Left ventricle myocardium inferior (tissue), 1 donor: ENCODE measurements around the gene FOXN4. TPM values are rescaled to one million over a fixed set of nuclear protein-coding genes. Genes with fewer than 3 reads are reported as not detected.

Experiments
- DNase-seq: peaks from one replicate; pipeline ENCODE4 v3.0.0-alpha.2; 2020
- H3K27ac ChIP-seq: fragments of 200-600 bp; replicated peaks from 2 replicates; pipeline ENCODE4 v1.8.0; 2021
- H3K27me3 ChIP-seq: fragments of 200-600 bp; 2 replicates; pipeline ENCODE4 v1.8.0; 2021; ENCODE audit warnings: low read depth
- H3K36me3 ChIP-seq: fragments of 200-600 bp; 2 replicates; pipeline ENCODE4 v1.8.0; 2021
- H3K4me1 ChIP-seq: fragments of 200-600 bp; 2 replicates; pipeline ENCODE4 v1.8.0; 2021
- H3K4me3 ChIP-seq: fragments of 200-600 bp; 2 replicates; pipeline ENCODE4 v1.8.0; 2021; ENCODE audit warnings: mild to moderate bottlenecking, moderate library complexity
- H3K9me3 ChIP-seq: fragments of 200-600 bp; replicated peaks from 2 replicates; pipeline ENCODE4 v1.8.0; 2021
- intact Hi-C: fragments of 100-400 bp; cut with micrococcal nuclease; formaldehyde crosslinking; loops from one replicate; pipeline ENCODE4 v1.11.0; 2022
- total RNA-seq: library from RNA; stranded (reverse); fragmentation: NEBNext Ultra II Directional; extraction: Animal tissue kit (Norgen Biotek cat#: 25700); gene quantifications from one replicate; pipeline ENCODE4 v1.2.1, GENCODE V29; 2021
- TF ChIP-seq, protein P1 (sequence below): fragments of 200-600 bp; IDR thresholded peaks from 2 replicates; pipeline ENCODE4 v1.8.0; 2021; ENCODE audit warnings: antibody characterized with exemption, mild to moderate bottlenecking, borderline replicate concordance
- donor health status: DM: no; HTN: yes; CAD: no; lungs with severe emphysema.

The FOXN4 gene
- total RNA-seq, 1 donor from 2014 or later: not detected

GRCh38 chr12:109347589-109347988 is 38.5 kb upstream of the FOXN4 start, which contains the start of gene MYO1H:
Gene MYO1H (plus strand): TSS chr12:109347900. CDS start chr12:109347961, 61 bp downstream.
- no peak within 1 kb of the TSS for H3K27ac ChIP-seq
- no peaks in the 10 kb centered on the region for H3K4me1 ChIP-seq
- intact Hi-C loops: no loop called here
- no peaks in the 10 kb centered on the region for H3K36me3 ChIP-seq
- no peak for DNase-seq
- H3K9me3 ChIP-seq: peaks cover 9% of the 10 kb centered on the region
- peaks cover 7% of the 10 kb centered on the region for H3K27me3 ChIP-seq
- TF ChIP-seq, protein P1, sequence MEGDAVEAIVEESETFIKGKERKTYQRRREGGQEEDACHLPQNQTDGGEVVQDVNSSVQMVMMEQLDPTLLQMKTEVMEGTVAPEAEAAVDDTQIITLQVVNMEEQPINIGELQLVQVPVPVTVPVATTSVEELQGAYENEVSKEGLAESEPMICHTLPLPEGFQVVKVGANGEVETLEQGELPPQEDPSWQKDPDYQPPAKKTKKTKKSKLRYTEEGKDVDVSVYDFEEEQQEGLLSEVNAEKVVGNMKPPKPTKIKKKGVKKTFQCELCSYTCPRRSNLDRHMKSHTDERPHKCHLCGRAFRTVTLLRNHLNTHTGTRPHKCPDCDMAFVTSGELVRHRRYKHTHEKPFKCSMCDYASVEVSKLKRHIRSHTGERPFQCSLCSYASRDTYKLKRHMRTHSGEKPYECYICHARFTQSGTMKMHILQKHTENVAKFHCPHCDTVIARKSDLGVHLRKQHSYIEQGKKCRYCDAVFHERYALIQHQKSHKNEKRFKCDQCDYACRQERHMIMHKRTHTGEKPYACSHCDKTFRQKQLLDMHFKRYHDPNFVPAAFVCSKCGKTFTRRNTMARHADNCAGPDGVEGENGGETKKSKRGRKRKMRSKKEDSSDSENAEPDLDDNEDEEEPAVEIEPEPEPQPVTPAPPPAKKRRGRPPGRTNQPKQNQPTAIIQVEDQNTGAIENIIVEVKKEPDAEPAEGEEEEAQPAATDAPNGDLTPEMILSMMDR: no peak
- no peak within 1 kb of the TSS for H3K4me3 ChIP-seq

GRCh38 chr12:109346920-109347319 is 37.8 kb upstream of the FOXN4 start:
- Histone ChIP-seq H3K27me3 (peaks cover 10% of the 10 kb centered on the region), H3K4me3 (no peak overlapping the region), H3K4me1 (no peaks in the 10 kb centered on the region), H3K36me3 (no peaks in the 10 kb centered on the region), H3K27ac (no peak overlapping the region), H3K9me3 (peaks cover 9% of the 10 kb centered on the region)
- TF ChIP-seq, protein P1: no peak
- intact Hi-C loops: no loop called here
- no peak for DNase-seq

DNA sequence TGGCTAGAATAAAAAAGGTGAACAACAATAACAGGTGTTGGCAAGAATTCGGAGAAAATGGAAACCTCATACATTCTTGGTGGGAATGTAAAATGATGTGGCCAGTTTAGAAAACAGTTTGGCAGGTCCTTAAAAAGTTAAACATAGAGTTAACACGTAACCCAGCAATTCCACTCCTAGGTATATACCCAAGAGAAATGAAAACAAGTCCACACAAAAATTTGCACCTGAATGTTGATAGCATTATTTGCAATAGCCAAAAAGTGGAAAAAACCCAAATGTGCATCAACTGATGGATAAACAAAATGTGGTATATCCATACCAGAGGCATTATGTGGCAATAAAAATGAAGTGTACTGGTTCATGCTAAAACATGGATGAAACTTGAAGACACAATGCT is 36.3 kb upstream of the FOXN4 start:
- Histone ChIP-seq H3K27me3 (peaks cover 10% of the 10 kb centered on the region), H3K4me1 (no peaks in the 10 kb centered on the region), H3K27ac (no peak overlapping the region), H3K4me3 (no peak overlapping the region), H3K36me3 (no peaks in the 10 kb centered on the region), H3K9me3 (peaks cover 9% of the 10 kb centered on the region)
- intact Hi-C loops: no loop called here
- DNase-seq: no peak
- TF ChIP-seq, protein P1: no peak

DNA sequence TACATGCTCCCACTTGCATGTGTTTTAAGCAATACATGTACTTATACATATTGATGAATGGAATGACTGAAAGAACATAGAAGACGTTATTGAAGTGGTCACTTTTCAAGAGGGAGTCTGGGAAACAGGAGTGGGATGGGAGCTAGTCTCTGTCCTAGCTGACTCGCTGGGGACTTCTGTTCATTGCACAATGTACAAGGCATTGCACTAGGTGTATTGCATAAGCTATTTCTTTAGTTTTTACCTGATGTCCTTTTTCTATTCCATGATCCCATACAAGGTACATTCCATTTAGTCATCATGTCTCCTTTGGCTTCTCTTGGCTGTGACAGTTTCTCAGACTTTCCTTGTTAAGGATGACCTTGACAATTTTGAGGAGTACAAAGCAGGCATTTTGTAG is 34.6 kb upstream of the FOXN4 start:
- H3K4me1 ChIP-seq: no peaks in the 10 kb centered on the region
- intact Hi-C loops: no loop called here
- H3K27ac ChIP-seq: no peak overlapping the region
- TF ChIP-seq, protein P1: no peak
- no peaks in the 10 kb centered on the region for H3K36me3 ChIP-seq
- H3K27me3 ChIP-seq: peaks cover 7% of the 10 kb centered on the region
- no peak overlapping the region for H3K4me3 ChIP-seq
- no peak for DNase-seq
- peaks cover 9% of the 10 kb centered on the region for H3K9me3 ChIP-seq

DNA sequence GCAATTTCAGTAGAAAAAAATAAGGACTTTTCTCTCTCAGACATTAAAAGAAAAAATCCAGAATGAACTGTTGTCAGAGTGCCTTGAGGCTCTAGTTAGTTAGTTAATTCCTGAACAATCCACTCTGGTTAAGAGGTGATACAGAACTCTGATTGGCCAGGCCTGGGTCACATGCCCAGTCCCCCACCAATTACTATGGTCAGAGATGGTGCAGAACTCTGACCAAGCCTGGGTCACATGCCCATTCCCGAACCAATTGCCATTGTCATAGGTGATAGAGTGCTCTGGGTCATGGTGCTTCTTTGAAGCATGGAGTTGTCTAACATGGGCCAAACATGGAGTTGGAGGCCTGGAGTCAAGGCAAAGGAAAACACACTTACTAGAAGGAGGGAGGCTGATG is 27.5 kb upstream of the FOXN4 start:
- H3K4me1 ChIP-seq: no peaks in the 10 kb centered on the region
- TF ChIP-seq, protein P1: no peak
- DNase-seq: no peak
- H3K27ac ChIP-seq: no peak overlapping the region
- H3K36me3 ChIP-seq: no peaks in the 10 kb centered on the region
- H3K4me3 ChIP-seq: no peak overlapping the region
- H3K27me3 ChIP-seq: peaks cover 5% of the 10 kb centered on the region
- intact Hi-C loops: no loop called here
- no peaks in the 10 kb centered on the region for H3K9me3 ChIP-seq

- Histone ChIP-seq H3K27me3 (peaks cover 5% of the 10 kb centered on the region), H3K4me3 (no peak overlapping the region), H3K4me1 (no peaks in the 10 kb centered on the region), H3K9me3 (no peaks in the 10 kb centered on the region), H3K36me3 (no peaks in the 10 kb centered on the region), H3K27ac (no peak overlapping the region)
- intact Hi-C loops: no loop called here
- TF ChIP-seq, protein P1: no peak
- no peak for DNase-seq
Observed at GRCh38 chr12:109334887-109335286, 25.8 kb upstream of the FOXN4 start.
